B cell (primary cell): ENCODE data around the gene BTG1.

Experiments used
- CTCF ChIP-seq: fragments of 200-600 bp; IDR thresholded peaks from one replicate; pipeline ENCODE4 v1.8.0; 2022; ENCODE audit warnings: antibody characterized with exemption, mild to moderate bottlenecking
- EZH2 ChIP-seq: IDR thresholded peaks from 2 replicates; pipeline ENCODE4 v1.6.1; 2012; ENCODE audit warnings: borderline replicate concordance, low read depth, mild to moderate bottlenecking, moderate library complexity, low read length; ENCODE audit not compliant: insufficient read depth, poor library complexity, severe bottlenecking

- TF ChIP-seq CTCF (no peak), EZH2 (no peak)
These were observed 21.6 kb downstream of the BTG1 start for GRCh38 chr12:92123780-92124688.
